Testis (tissue), 3 donors: ENCODE measurements around the gene FOXC1. TPM values are rescaled to one million over a fixed set of nuclear protein-coding genes. Genes with fewer than 3 reads are reported as not detected.

ENCODE experiments used
- DNase-seq: peaks from one replicate; pipeline ENCODE4 v3.0.0-alpha.2; 2019
- H3K27ac ChIP-seq, 2 donors: fragments of 200-600 bp; sonication (generic); one replicate each; pipeline ENCODE4 v1.5.1; 2019
- H3K27me3 ChIP-seq: fragments of 200-600 bp; sonication (generic); one replicate; pipeline ENCODE4 v1.5.1; 2019
- H3K36me3 ChIP-seq: fragments of 200-600 bp; sonication (generic); one replicate; pipeline ENCODE4 v1.5.1; 2017; ENCODE audit warnings: low read depth; ENCODE audit errors: missing control alignments
- H3K4me1 ChIP-seq: fragments of 200-600 bp; sonication (generic); one replicate; pipeline ENCODE4 v1.5.1; 2019
- H3K4me3 ChIP-seq, 2 donors: fragments of 200-600 bp; sonication (generic); one replicate each; pipeline ENCODE4 v1.5.1; 2017 to 2019
- H3K9me3 ChIP-seq: fragments of 200-600 bp; sonication (generic); one replicate; pipeline ENCODE4 v1.5.1; 2017
- CTCF ChIP-seq, 3 experiments: fragments of 450-650 bp in 2 of 3; fragments of 200-600 bp in 1 of 3; sonication (generic) in 1 of 3; IDR thresholded peaks; one replicate each; pipeline ENCODE4 v1.5.1; 2016 to 2019; ENCODE audit warnings: antibody characterized with exemption in 3 of 3, mild to moderate bottlenecking in 2 of 3, moderate library complexity in 1 of 3
- POLR2A ChIP-seq: fragments of 450-650 bp; IDR thresholded peaks from one replicate; pipeline ENCODE4 v1.6.1; 2017; ENCODE audit warnings: antibody characterized with exemption, mild to moderate bottlenecking, moderate library complexity
- WGBS, 2 donors: methylation state at CpG; one replicate each; pipeline ENCODE4 v1.1.5; 2018; 5-methylcytosine and 5-hydroxymethylcytosine counted together
- intact Hi-C: fragments of 100-400 bp; cut with DNase I; formaldehyde crosslinking; loops from one replicate; pipeline ENCODE4 v1.15.1; 2023; ENCODE audit warnings: low total_unique reads
- polyA plus RNA-seq: library from polyadenylated mRNA; stranded (reverse); fragments of 350-450 nt; fragmentation: Illumina TruSeq; extraction: RNeasy Lipid Tissue Mini Kit (QIAGEN cat#74804); gene quantifications from one replicate; pipeline ENCODE4 v1.2.3, GENCODE V29; 2014; ENCODE audit warnings: low read depth, low replicate concordance; ENCODE audit not compliant: insufficient read depth
- total RNA-seq, 2 donors: library from RNA; depleted of rRNA; stranded (reverse); fragments of >200 nt; gene quantifications; one replicate each; pipeline ENCODE4 v1.2.3, GENCODE V29; 2016

Gene FOXC1
- total and polyA plus RNA-seq, 3 donors from 2014 or later: 4.7 to 10.6 (median 9.4) TPM

GRCh38 chr6:1593958-1594314, 15.8 kb upstream of the FOXC1 start:
- 68 to 81% methylated on average over 22 of the region's 22 CpGs for WGBS, 2 donors
- Histone ChIP-seq H3K9me3 (no peaks in the 10 kb centered on the region), H3K27ac (no peak overlapping the region), H3K36me3 (no peaks in the 10 kb centered on the region), H3K27me3 (no peaks in the 10 kb centered on the region), H3K4me3 (no peak overlapping the region), H3K4me1 (no peaks in the 10 kb centered on the region)
- DNase-seq: no peak
- no peak for TF ChIP-seq POLR2A
- no peak for TF ChIP-seq CTCF (IDR thresholded peaks at IDR 0.05)
- intact Hi-C loops: loop anchor here (10.0 kb wide), 1 partner anchor 1041 kb away; no protein-coding TSS in a partner anchor

- Histone ChIP-seq H3K4me1 (no peaks in the 10 kb centered on the region), H3K36me3 (no peaks in the 10 kb centered on the region), H3K27ac (no peak overlapping the region), H3K27me3 (no peaks in the 10 kb centered on the region), H3K9me3 (no peaks in the 10 kb centered on the region), H3K4me3 (no peak overlapping the region)
- 62 to 71% methylated on average over 17 to 33 of the region's 33 CpGs for WGBS, 2 donors
- intact Hi-C loops: loop anchor here (5.0 to 10.0 kb wide), 2 partner anchors 753 to 1040 kb away; no protein-coding TSS in a partner anchor
- no peak for DNase-seq
- no peak for TF ChIP-seq POLR2A
- TF ChIP-seq CTCF (IDR thresholded peaks at IDR 0.05): no peak
These were observed 15.1 kb upstream of the FOXC1 start for GRCh38 chr6:1594445-1595200.

- Histone ChIP-seq H3K4me1 (no peaks in the 10 kb centered on the region), H3K9me3 (no peaks in the 10 kb centered on the region), H3K36me3 (no peaks in the 10 kb centered on the region), H3K27ac (no peak overlapping the region), H3K4me3 (no peak overlapping the region), H3K27me3 (no peaks in the 10 kb centered on the region)
- intact Hi-C loops: loop anchor here (5.0 to 10.0 kb wide), 2 partner anchors 752 to 1039 kb away; no protein-coding TSS in a partner anchor
- 45 to 72% methylated on average over 27 to 28 of the region's 28 CpGs for WGBS, 2 donors
- TF ChIP-seq CTCF (IDR thresholded peaks at IDR 0.05) (no peak), POLR2A (no peak)
- no peak for DNase-seq
These were observed 14.2 kb upstream of the FOXC1 start for GRCh38 chr6:1595271-1596087.

GRCh38 chr6:1596088-1596852, 13.4 kb upstream of the FOXC1 start:
- peak; percentile 84 to 95 (median 92) for TF ChIP-seq CTCF (IDR thresholded peaks at IDR 0.05)
- TF ChIP-seq POLR2A: no peak

More at GRCh38 chr6:1596088-1596852, 13.4 kb upstream of the FOXC1 start:
- peak; percentile 78 for DNase-seq
- Histone ChIP-seq H3K27me3 (no peaks in the 10 kb centered on the region), H3K4me3 (no peak overlapping the region), H3K27ac (no peak overlapping the region), H3K9me3 (no peaks in the 10 kb centered on the region), H3K36me3 (no peaks in the 10 kb centered on the region), H3K4me1 (no peaks in the 10 kb centered on the region)
- intact Hi-C loops: loop anchor here (5.0 to 10.0 kb wide), 2 partner anchors 751 to 1039 kb away; no protein-coding TSS in a partner anchor
- WGBS, 2 donors: 1 to 14% methylated on average over 15 to 25 of the region's 25 CpGs
